Lower lobe of right lung (tissue), 2 donors: Measurements from ENCODE around the gene DYNC1LI1. TPM values are rescaled to one million over a fixed set of nuclear protein-coding genes. Genes with fewer than 3 reads are reported as not detected.

Experiments used
- ATAC-seq, 2 donors: fragments of 200-7000 bp; cut with Tn5 transposase; one replicate each; pipeline ENCODE4 v1.9.1; 2020 to 2022; ENCODE audit warnings: mild to moderate bottlenecking in 2 of 2, moderate library complexity in 2 of 2
- DNase-seq: peaks from one replicate; pipeline ENCODE4 v3.0.0-alpha.2; 2020
- H3K27ac ChIP-seq: fragments of 200-600 bp; one replicate; pipeline ENCODE4 v1.8.0; 2022
- H3K27me3 ChIP-seq: fragments of 200-600 bp; one replicate; pipeline ENCODE4 v1.8.0; 2022; ENCODE audit warnings: low read depth
- H3K36me3 ChIP-seq: fragments of 200-600 bp; one replicate; pipeline ENCODE4 v1.8.0; 2022; ENCODE audit warnings: mild to moderate bottlenecking
- H3K4me1 ChIP-seq: fragments of 200-600 bp; one replicate; pipeline ENCODE4 v1.8.0; 2022
- H3K4me3 ChIP-seq: fragments of 200-600 bp; one replicate; pipeline ENCODE4 v1.8.0; 2022; ENCODE audit warnings: mild to moderate bottlenecking
- H3K9me3 ChIP-seq: fragments of 200-600 bp; one replicate; pipeline ENCODE4 v1.8.0; 2022
- CTCF ChIP-seq: fragments of 200-600 bp; IDR thresholded peaks from one replicate; pipeline ENCODE4 v1.8.0; 2022; ENCODE audit warnings: antibody characterized with exemption, mild to moderate bottlenecking
- intact Hi-C: fragments of 100-400 bp; cut with DNase I; formaldehyde crosslinking; loops from one replicate; pipeline ENCODE4 v1.11.0; 2022
- long read RNA-seq: library from polyadenylated mRNA; unstranded; transcript quantifications from one replicate; pipeline ENCODE4 v2.0.0, GENCODE V29; 2021
- total RNA-seq: library from RNA; stranded (reverse); fragmentation: NEBNext Ultra II Directional; extraction: Animal tissue kit (Norgen Biotek cat#: 25700); gene quantifications from one replicate; pipeline ENCODE4 v1.2.1, GENCODE V29; 2021
- donor health status: DM: no; HTN: yes; CAD: no; lungs with severe emphysema.

The DYNC1LI1 gene
- total RNA-seq, result 35.6 TPM
- long read RNA-seq, transcript DYNC1LI1-201 (13 exons, 2,504 nt), result major isoform, 46 of 54 reads
- long read RNA-seq, partial matches to known transcripts, result 4 of 54 reads
- long read RNA-seq, other reads (novel, unspliced or antisense), result 4 of 54 reads

- intact Hi-C loops, result no loop called here
Measured at GRCh38 chr3:32570421-32571191, at the start of gene DYNC1LI1. Gene DYNC1LI1 (minus strand): TSS chr3:32570858. CDS start chr3:32570770, 88 bp downstream.

GRCh38 chr3:32619395-32619794, 48.7 kb upstream of the DYNC1LI1 start:
- H3K36me3 ChIP-seq, result no peaks in the 10 kb centered on the region
- H3K9me3 ChIP-seq, result peaks cover 11% of the 10 kb centered on the region
- no peaks in the 10 kb centered on the region for H3K27me3 ChIP-seq
- intact Hi-C loops, result no loop called here
- H3K4me3 ChIP-seq, result no peak overlapping the region
- no peak for TF ChIP-seq CTCF
- DNase-seq (no peak), ATAC-seq (no peak)
- H3K4me1 ChIP-seq, result no peaks in the 10 kb centered on the region
- H3K27ac ChIP-seq, result no peak overlapping the region

More at GRCh38 chr3:32570421-32571191, at the start of gene DYNC1LI1:
- Histone ChIP-seq H3K4me1 (peaks cover 32% of the 10 kb centered on the region), H3K4me3 (peak within 1 kb of the TSS; percentile 88), H3K36me3 (peaks cover 11% of the 10 kb centered on the region), H3K27me3 (no peaks in the 10 kb centered on the region), H3K27ac (peak within 1 kb of the TSS; percentile 98), H3K9me3 (no peaks in the 10 kb centered on the region)
- DNase-seq (peak; percentile 97), ATAC-seq (peak; percentile 98 to 99)
- TF ChIP-seq CTCF, result no peak

GRCh38 chr3:32616267-32616962, 45.8 kb upstream of the DYNC1LI1 start:
- DNase-seq (no peak), ATAC-seq (no peak)
- H3K27ac ChIP-seq, result no peak overlapping the region
- no peak for TF ChIP-seq CTCF
- peaks cover 11% of the 10 kb centered on the region for H3K9me3 ChIP-seq
- no peak overlapping the region for H3K4me3 ChIP-seq
- no peaks in the 10 kb centered on the region for H3K36me3 ChIP-seq
- no peaks in the 10 kb centered on the region for H3K27me3 ChIP-seq
- H3K4me1 ChIP-seq, result no peaks in the 10 kb centered on the region
- intact Hi-C loops, result no loop called here

- Histone ChIP-seq H3K4me3 (no peak overlapping the region), H3K36me3 (no peaks in the 10 kb centered on the region), H3K4me1 (no peaks in the 10 kb centered on the region), H3K9me3 (peaks cover 11% of the 10 kb centered on the region), H3K27me3 (no peaks in the 10 kb centered on the region), H3K27ac (no peak overlapping the region)
- ATAC-seq, result no peak
- intact Hi-C loops, result no loop called here
- TF ChIP-seq CTCF, result no peak
- no peak for DNase-seq
Measured at GRCh38 chr3:32614956-32615355, 44.3 kb upstream of the DYNC1LI1 start.

GRCh38 chr3:32613183-32613582, 42.5 kb upstream of the DYNC1LI1 start:
- no peak for TF ChIP-seq CTCF
- Histone ChIP-seq H3K9me3 (no peaks in the 10 kb centered on the region), H3K4me3 (no peak overlapping the region), H3K27ac (no peak overlapping the region), H3K36me3 (no peaks in the 10 kb centered on the region), H3K27me3 (no peaks in the 10 kb centered on the region), H3K4me1 (no peaks in the 10 kb centered on the region)
- no peak for ATAC-seq
- no peak for DNase-seq
- intact Hi-C loops, result no loop called here
